ENCODE data around the gene UBE2G2.
"Not testable (repeated sequence)": the region's sequence is repeated elsewhere in the genome, so short reads cannot be mapped to it uniquely, and the experiment has no call there.

UBE2G2 gene

GRCh38 chr21:44834951-44835646 is 33.5 kb upstream of the UBE2G2 start:
- TF ChIP-seq CTCF (conservative IDR thresholded peaks at IDR 0.05), result no peak
- no peak for TF ChIP-seq ZFX (IDR thresholded peaks at IDR 0.05)
- H3K27ac ChIP-seq, result no peak overlapping the region

- TF ChIP-seq ZFX (IDR thresholded peaks at IDR 0.05) (no peak), CTCF (conservative IDR thresholded peaks at IDR 0.05) (no peak)
- no peak overlapping the region for H3K27ac ChIP-seq
These were observed 32.8 kb upstream of the UBE2G2 start for GRCh38 chr21:44834231-44834950.

- H3K27ac ChIP-seq, result no peak overlapping the region
- TF ChIP-seq CTCF (conservative IDR thresholded peaks at IDR 0.05) (no peak), ZFX (IDR thresholded peaks at IDR 0.05) (no peak)
These were observed 32.0 kb upstream of the UBE2G2 start for GRCh38 chr21:44833663-44834062.

- not testable (repeated sequence) for H3K27ac ChIP-seq
These were observed 31.1 kb upstream of the UBE2G2 start for GRCh38 chr21:44832516-44833255.

GRCh38 chr21:44831227-44831860 is 29.7 kb upstream of the UBE2G2 start:
- no peak overlapping the region for H3K27ac ChIP-seq
- TF ChIP-seq CTCF (conservative IDR thresholded peaks at IDR 0.05) (no peak), ZFX (IDR thresholded peaks at IDR 0.05) (no peak)

- TF ChIP-seq ZFX (IDR thresholded peaks at IDR 0.05) (no peak), CTCF (conservative IDR thresholded peaks at IDR 0.05) (no peak)
- H3K27ac ChIP-seq, result no peak overlapping the region
These were observed 28.0 kb upstream of the UBE2G2 start for GRCh38 chr21:44829507-44830092.

GRCh38 chr21:44828362-44829056 is 26.9 kb upstream of the UBE2G2 start:
- TF ChIP-seq CTCF (conservative IDR thresholded peaks at IDR 0.05), result no peak
- TF ChIP-seq ZFX (IDR thresholded peaks at IDR 0.05), result no peak
- H3K27ac ChIP-seq, result no peak overlapping the region
